BJ (cell line): ENCODE measurements around the gene TRAIP. TPM values are rescaled to one million over a fixed set of nuclear protein-coding genes. Genes with fewer than 3 reads are reported as not detected.

Experiments
- CTCF ChIA-PET: fragments of 350-600 bp; formaldehyde crosslinking; extraction: SDS; loops from one replicate; lab custom pipeline; 2021; ENCODE audit warnings: antibody characterized with exemption, inconsistent platforms; lab: Yijun Ruan, JAX
- POLR2A ChIA-PET: fragments of 300-600 bp; sonication (Branson Sonifier 250); formaldehyde crosslinking; extraction: SDS; loops from one replicate; lab custom pipeline; 2021; ENCODE audit warnings: antibody characterized with exemption; lab: Charles Lee
- DNase-seq: peaks from one replicate; pipeline ENCODE4 v3.0.0-alpha.2; 2011; ENCODE audit warnings: low read depth
- H3K27me3 ChIP-seq: 2 replicates; pipeline ENCODE4 v1.6.0; 2011; ENCODE audit warnings: low read length; ENCODE audit not compliant: control insufficient read depth, insufficient read depth
- H3K36me3 ChIP-seq: 2 replicates; pipeline ENCODE4 v1.5.1; 2011; ENCODE audit warnings: low read length; ENCODE audit not compliant: control insufficient read depth, insufficient read depth
- H3K4me3 ChIP-seq: 2 replicates; pipeline ENCODE4 v1.5.1; 2011; ENCODE audit warnings: low read depth, mild to moderate bottlenecking, control low read depth, low read length
- polyA plus RNA-seq: library from polyadenylated mRNA; depleted of rRNA; stranded (reverse); fragments of >200 nt; gene quantifications from 2 replicates; pipeline ENCODE4 v1.2.3, GENCODE V29; 2011
- TF ChIP-seq, protein P1 (sequence below): IDR thresholded peaks from 2 replicates; pipeline ENCODE4 v1.5.1; 2011; ENCODE audit warnings: low read depth, mild to moderate bottlenecking, control low read depth, inconsistent platforms, low read length, moderate library complexity; ENCODE audit not compliant: insufficient read depth

The TRAIP gene
- polyA plus RNA-seq, 1 experiment, result 5.8 TPM

GRCh38 chr3:49794926-49795905 is 61.1 kb downstream of the TRAIP start:
- DNase-seq, result no peak
- no peak overlapping the region for H3K4me3 ChIP-seq
- ChIA-PET CTCF (interaction anchor here (1.1 kb wide), 1 partner anchor 44 kb away, joined by 3 read pairs; no protein-coding TSS in a partner anchor), POLR2A (no interaction called here)
- H3K27me3 ChIP-seq, result no peaks in the 10 kb centered on the region
- TF ChIP-seq, protein P1, sequence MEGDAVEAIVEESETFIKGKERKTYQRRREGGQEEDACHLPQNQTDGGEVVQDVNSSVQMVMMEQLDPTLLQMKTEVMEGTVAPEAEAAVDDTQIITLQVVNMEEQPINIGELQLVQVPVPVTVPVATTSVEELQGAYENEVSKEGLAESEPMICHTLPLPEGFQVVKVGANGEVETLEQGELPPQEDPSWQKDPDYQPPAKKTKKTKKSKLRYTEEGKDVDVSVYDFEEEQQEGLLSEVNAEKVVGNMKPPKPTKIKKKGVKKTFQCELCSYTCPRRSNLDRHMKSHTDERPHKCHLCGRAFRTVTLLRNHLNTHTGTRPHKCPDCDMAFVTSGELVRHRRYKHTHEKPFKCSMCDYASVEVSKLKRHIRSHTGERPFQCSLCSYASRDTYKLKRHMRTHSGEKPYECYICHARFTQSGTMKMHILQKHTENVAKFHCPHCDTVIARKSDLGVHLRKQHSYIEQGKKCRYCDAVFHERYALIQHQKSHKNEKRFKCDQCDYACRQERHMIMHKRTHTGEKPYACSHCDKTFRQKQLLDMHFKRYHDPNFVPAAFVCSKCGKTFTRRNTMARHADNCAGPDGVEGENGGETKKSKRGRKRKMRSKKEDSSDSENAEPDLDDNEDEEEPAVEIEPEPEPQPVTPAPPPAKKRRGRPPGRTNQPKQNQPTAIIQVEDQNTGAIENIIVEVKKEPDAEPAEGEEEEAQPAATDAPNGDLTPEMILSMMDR, result no peak
- no peaks in the 10 kb centered on the region for H3K36me3 ChIP-seq

DNA sequence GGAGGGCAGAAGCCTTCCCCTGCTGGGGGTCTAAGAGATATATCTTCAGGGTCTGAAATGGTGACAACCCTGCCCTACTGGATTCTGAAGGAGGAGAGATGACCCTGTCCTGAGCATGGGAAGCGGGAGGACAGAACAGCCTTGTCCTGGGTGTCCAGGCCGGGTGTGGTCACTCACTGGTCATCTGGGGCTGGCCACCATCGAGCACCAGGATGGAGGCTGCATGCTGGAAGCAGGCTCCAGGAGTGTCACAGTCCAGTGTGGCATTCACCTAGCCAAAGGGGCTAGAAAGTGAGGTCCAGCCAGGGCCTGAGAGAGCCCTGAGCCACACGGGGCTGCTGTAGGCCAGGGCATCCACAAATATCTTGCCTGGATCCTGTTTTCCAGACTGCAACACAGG is 61.9 kb downstream of the TRAIP start:
- no peaks in the 10 kb centered on the region for H3K36me3 ChIP-seq
- CTCF ChIA-PET, result no interaction called here
- no peak for DNase-seq
- TF ChIP-seq, protein P1, result no peak
- POLR2A ChIA-PET, result no interaction called here
- no peak overlapping the region for H3K4me3 ChIP-seq
- H3K27me3 ChIP-seq, result no peaks in the 10 kb centered on the region

DNA sequence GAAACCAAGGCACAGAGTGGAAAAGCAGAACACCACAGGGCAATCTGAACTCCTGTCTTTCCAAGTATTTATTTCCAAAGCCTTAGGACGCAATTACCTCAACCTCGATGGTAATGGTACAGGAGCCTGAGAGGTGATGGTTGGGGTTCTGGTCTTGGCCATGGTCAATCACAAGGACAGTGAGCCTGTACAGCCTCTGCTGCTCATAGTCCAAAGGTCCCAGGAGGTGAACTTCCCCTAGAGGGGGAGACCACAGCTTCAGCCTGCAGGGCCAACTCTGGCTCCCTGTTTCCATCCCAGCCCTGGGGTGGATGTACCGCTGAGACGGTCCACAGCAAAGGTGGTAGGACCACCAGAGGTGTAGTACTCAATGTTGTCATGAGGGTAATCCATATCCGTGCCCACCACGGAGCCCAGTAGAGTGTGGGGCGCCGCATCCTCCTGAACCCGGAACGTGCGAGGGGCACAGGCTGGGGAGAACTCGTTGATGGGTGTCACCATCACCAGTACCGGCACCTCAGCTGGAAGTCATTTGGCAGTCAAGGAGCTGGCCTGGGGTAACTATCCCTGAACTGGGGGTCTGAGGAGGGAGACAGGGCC is 62.8 kb downstream of the TRAIP start:
- no peak for DNase-seq
- H3K27me3 ChIP-seq, result no peaks in the 10 kb centered on the region
- ChIA-PET POLR2A (no interaction called here), CTCF (interaction anchor here (0.5 kb wide), 1 partner anchor 85 kb away, joined by 3 read pairs; no protein-coding TSS in a partner anchor)
- no peaks in the 10 kb centered on the region for H3K36me3 ChIP-seq
- H3K4me3 ChIP-seq, result no peak overlapping the region
- TF ChIP-seq, protein P1, result no peak

- Histone ChIP-seq H3K4me3 (no peak overlapping the region), H3K36me3 (no peaks in the 10 kb centered on the region), H3K27me3 (no peaks in the 10 kb centered on the region)
- ChIA-PET POLR2A (no interaction called here), CTCF (interaction anchor here (1.0 kb wide), 1 partner anchor 10 kb away, joined by 4 read pairs; the partner anchor contains the start of gene INKA1)
- TF ChIP-seq, protein P1, result no peak
- no peak for DNase-seq
Measured at GRCh38 chr3:49792371-49793150, 63.8 kb downstream of the TRAIP start.
